HEK293T (cell line): ENCODE results near the gene ZNRF3.

Experiments
- ARNT ChIP-seq: fragments of 450-650 bp; IDR thresholded peaks from 2 replicates; pipeline ENCODE4 v1.6.1; 2017; ENCODE audit warnings: mild to moderate bottlenecking
- BHLHE40 ChIP-seq: fragments of 450-650 bp; IDR thresholded peaks from 2 replicates; pipeline ENCODE4 v1.6.1; 2016; ENCODE audit warnings: mild to moderate bottlenecking, moderate library complexity, borderline replicate concordance
- ELF4 ChIP-seq: fragments of 450-650 bp; IDR thresholded peaks from 2 replicates; pipeline ENCODE4 v1.6.1; 2017; ENCODE audit warnings: antibody characterized with exemption
- FOXA1 ChIP-seq: fragments of 450-650 bp; IDR thresholded peaks from 2 replicates; pipeline ENCODE4 v1.6.1; 2016; ENCODE audit warnings: mild to moderate bottlenecking
- FOXK2 ChIP-seq: fragments of 450-650 bp; IDR thresholded peaks from 2 replicates; pipeline ENCODE4 v1.6.1; 2016; ENCODE audit warnings: mild to moderate bottlenecking
- SP1 ChIP-seq: fragments of 450-650 bp; IDR thresholded peaks from 2 replicates; pipeline ENCODE4 v1.6.1; 2017

- TF ChIP-seq ARNT: no peak
- no peak for TF ChIP-seq FOXK2
- TF ChIP-seq FOXA1: no peak
- no peak for TF ChIP-seq ELF4
- no peak for TF ChIP-seq SP1
- TF ChIP-seq BHLHE40: no peak
Measured at GRCh38 chr22:28891156-28891733, 7.9 kb downstream of the ZNRF3 start.
